ENCODE measurements around the gene FAR2. TPM values are rescaled to one million over a fixed set of nuclear protein-coding genes. Genes with fewer than 3 reads are reported as not detected.

FAR2 gene
- total RNA-seq, 1 donor from 2014 or later: 3.9 TPM

GRCh38 chr12:29291226-29291625 lies 142.1 kb downstream of the FAR2 start:
- Histone ChIP-seq H3K27ac (ENCODE audit: low read depth, low read length) (no peak overlapping the region), H3K79me2 (ENCODE audit: insufficient read depth, low read length) (no peaks in the 10 kb centered on the region), H3K4me1 (ENCODE audit: insufficient read depth, low read length) (peaks cover 3% of the 10 kb centered on the region), H3K36me3 (ENCODE audit: insufficient read depth, low read length) (no peaks in the 10 kb centered on the region), H3K4me3 (ENCODE audit: insufficient read depth, low read depth, low read length) (no peak overlapping the region), H3K27me3 (ENCODE audit: insufficient read depth, low read length) (no peaks in the 10 kb centered on the region), H3K9me3 (ENCODE audit: insufficient read depth, low read depth, low read length) (no peaks in the 10 kb centered on the region), H2AFZ (ENCODE audit: low read depth, low read length) (no peak overlapping the region), H3K4me2 (ENCODE audit: low read length) (no peak overlapping the region), H4K20me1 (ENCODE audit: insufficient read depth, low read length) (no peaks in the 10 kb centered on the region), H3K9ac (ENCODE audit: low read length) (no peak overlapping the region)
- no peaks in the 10 kb centered on the region for H3K27me3 Mint-ChIP-seq (ENCODE audit: low read depth, unreplicated experiment)
- FAIRE-seq (no peak), DNase-seq (ENCODE audit: low read depth) (no peak)
- TF ChIP-seq EZH2 (IDR thresholded peaks at IDR 0.05; ENCODE audit: insufficient read depth, low read length) (no peak), CTCF (IDR thresholded peaks at IDR 0.05; ENCODE audit: insufficient read depth, low read depth, low read length) (no peak)
- H3K27ac Mint-ChIP-seq (ENCODE audit: unreplicated experiment): no peak overlapping the region
- no peaks in the 10 kb centered on the region for H3K9me3 Mint-ChIP-seq (ENCODE audit: unreplicated experiment)
- H3K36me3 Mint-ChIP-seq (ENCODE audit: low read depth, unreplicated experiment): no peaks in the 10 kb centered on the region
- no peak overlapping the region for H3K4me3 Mint-ChIP-seq (ENCODE audit: unreplicated experiment)
- H3K4me1 Mint-ChIP-seq (ENCODE audit: low read depth, unreplicated experiment): peaks cover 8% of the 10 kb centered on the region

GRCh38 chr12:29299633-29300032 lies 150.6 kb downstream of the FAR2 start:
- Histone ChIP-seq H3K9ac (ENCODE audit: low read length) (no peak overlapping the region), H3K79me2 (ENCODE audit: insufficient read depth, low read length) (no peaks in the 10 kb centered on the region), H3K27ac (ENCODE audit: low read depth, low read length) (no peak overlapping the region), H3K36me3 (ENCODE audit: insufficient read depth, low read length) (no peaks in the 10 kb centered on the region), H3K4me2 (ENCODE audit: low read length) (no peak overlapping the region), H3K27me3 (ENCODE audit: insufficient read depth, low read length) (no peaks in the 10 kb centered on the region), H3K9me3 (ENCODE audit: insufficient read depth, low read depth, low read length) (no peaks in the 10 kb centered on the region), H3K4me1 (ENCODE audit: insufficient read depth, low read length) (no peaks in the 10 kb centered on the region), H2AFZ (ENCODE audit: low read depth, low read length) (no peak overlapping the region), H4K20me1 (ENCODE audit: insufficient read depth, low read length) (no peaks in the 10 kb centered on the region), H3K4me3 (ENCODE audit: insufficient read depth, low read depth, low read length) (no peak overlapping the region)
- Mint-ChIP-seq H3K27ac (ENCODE audit: unreplicated experiment) (no peak overlapping the region), H3K9me3 (ENCODE audit: unreplicated experiment) (no peaks in the 10 kb centered on the region), H3K4me1 (ENCODE audit: low read depth, unreplicated experiment) (no peaks in the 10 kb centered on the region), H3K4me3 (ENCODE audit: unreplicated experiment) (no peak overlapping the region), H3K27me3 (ENCODE audit: low read depth, unreplicated experiment) (no peaks in the 10 kb centered on the region), H3K36me3 (ENCODE audit: low read depth, unreplicated experiment) (no peaks in the 10 kb centered on the region)
- FAIRE-seq (no peak), DNase-seq (ENCODE audit: low read depth) (no peak)
- TF ChIP-seq CTCF (IDR thresholded peaks at IDR 0.05; ENCODE audit: insufficient read depth, low read depth, low read length) (no peak), EZH2 (IDR thresholded peaks at IDR 0.05; ENCODE audit: insufficient read depth, low read length) (no peak)

GRCh38 chr12:29301114-29301513 lies 152.0 kb downstream of the FAR2 start:
- DNase-seq (ENCODE audit: low read depth): no peak
- Histone ChIP-seq H3K9me3 (ENCODE audit: insufficient read depth, low read depth, low read length) (no peaks in the 10 kb centered on the region), H2AFZ (ENCODE audit: low read depth, low read length) (no peak overlapping the region), H3K27me3 (ENCODE audit: insufficient read depth, low read length) (no peaks in the 10 kb centered on the region), H3K27ac (ENCODE audit: low read depth, low read length) (no peak overlapping the region), H3K4me1 (ENCODE audit: insufficient read depth, low read length) (no peaks in the 10 kb centered on the region), H3K4me3 (ENCODE audit: insufficient read depth, low read depth, low read length) (no peak overlapping the region), H3K4me2 (ENCODE audit: low read length) (no peak overlapping the region), H3K36me3 (ENCODE audit: insufficient read depth, low read length) (no peaks in the 10 kb centered on the region), H4K20me1 (ENCODE audit: insufficient read depth, low read length) (no peaks in the 10 kb centered on the region), H3K9ac (ENCODE audit: low read length) (no peak overlapping the region), H3K79me2 (ENCODE audit: insufficient read depth, low read length) (no peaks in the 10 kb centered on the region)
- H3K4me3 Mint-ChIP-seq (ENCODE audit: unreplicated experiment): no peak overlapping the region
- no peaks in the 10 kb centered on the region for H3K4me1 Mint-ChIP-seq (ENCODE audit: low read depth, unreplicated experiment)
- H3K27me3 Mint-ChIP-seq (ENCODE audit: low read depth, unreplicated experiment): no peaks in the 10 kb centered on the region
- no peak overlapping the region for H3K27ac Mint-ChIP-seq (ENCODE audit: unreplicated experiment)
- no peaks in the 10 kb centered on the region for H3K36me3 Mint-ChIP-seq (ENCODE audit: low read depth, unreplicated experiment)
- FAIRE-seq: no peak
- no peaks in the 10 kb centered on the region for H3K9me3 Mint-ChIP-seq (ENCODE audit: unreplicated experiment)
- TF ChIP-seq CTCF (IDR thresholded peaks at IDR 0.05; ENCODE audit: insufficient read depth, low read depth, low read length): no peak
- no peak for TF ChIP-seq EZH2 (IDR thresholded peaks at IDR 0.05; ENCODE audit: insufficient read depth, low read length)
